ENCODE results near the gene GSPT2. TPM values are rescaled to one million over a fixed set of nuclear protein-coding genes. Genes with fewer than 3 reads are reported as not detected.

The GSPT2 gene
- total RNA-seq, 1 experiment from 2014 or later = 15.7 TPM

DNA sequence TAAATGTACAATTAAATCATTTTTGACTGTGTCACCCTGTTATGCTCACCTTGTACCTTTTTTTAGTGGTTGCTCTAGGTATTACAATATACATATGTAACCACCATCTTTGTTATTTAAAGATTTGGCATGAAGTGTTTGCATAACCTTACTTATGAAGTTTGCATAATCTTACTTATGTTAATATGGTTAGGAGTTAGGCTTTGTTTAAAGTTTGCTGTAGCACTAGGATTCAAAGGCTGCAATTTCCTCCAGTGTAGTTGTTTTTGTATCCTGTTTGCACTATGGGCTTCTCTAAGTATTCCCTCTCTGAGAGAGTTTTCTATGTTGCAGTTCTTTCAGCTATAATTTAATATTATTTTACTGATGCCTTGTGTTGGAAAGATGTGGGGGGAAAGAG, 15.0 kb upstream of the GSPT2 start:
- Histone ChIP-seq H3K9me3 (ENCODE audit: control insufficient read depth, insufficient read depth, low read depth, low read length) (no peaks in the 10 kb centered on the region), H3K4me3 (ENCODE audit: low read depth in 2 of 2, low read length in 2 of 2) (no peak overlapping the region), H3K27me3 (ENCODE audit: control insufficient read depth, insufficient read depth, low read length) (no peaks in the 10 kb centered on the region; the same call in 1 of the 2 replicates), H3K4me1 (ENCODE audit: control insufficient read depth, insufficient read depth, low read length) (no peaks in the 10 kb centered on the region), H3K27ac (ENCODE audit: low read length) (no peak overlapping the region), H3K36me3 (ENCODE audit: control insufficient read depth, insufficient read depth, low read length) (no peaks in the 10 kb centered on the region)
- no peak for ATAC-seq
- ChIA-PET POLR2A (no interaction called here), CTCF (no interaction called here)
- intact Hi-C loops (cut with micrococcal nuclease; ENCODE audit: unreplicated experiment) = no loop called here
- no peak for DNase-seq (ENCODE audit: low read depth, low spot score)
- TF ChIP-seq SIN3A (IDR thresholded peaks at IDR 0.05; ENCODE audit: borderline replicate concordance, insufficient read depth, low read depth, low read length) (no peak), POLR2AphosphoS5 (IDR thresholded peaks at IDR 0.05; ENCODE audit: low read depth, low read length) (no peak), TCF7L2 (IDR thresholded peaks at IDR 0.05; ENCODE audit: low read depth, low read length) (no peak), CTCF (IDR thresholded peaks at IDR 0.05) (no peak), REST (IDR thresholded peaks at IDR 0.05; ENCODE audit: insufficient read depth in 1 of 2, low read depth in 2 of 2, low read length in 1 of 2) (no peak)
- no TSS peak for BruUV-seq (replicated peaks)
- in situ Hi-C loops (cut with HindIII; ENCODE audit: low pct_unique_long_range_greater_than_20kb, low sequenced_read_pairs) = no loop called here

GRCh38 chrX:51737091-51737490, 6.2 kb upstream of the GSPT2 start:
- TF ChIP-seq CTCF (IDR thresholded peaks at IDR 0.05) (no peak), REST (IDR thresholded peaks at IDR 0.05; ENCODE audit: insufficient read depth in 1 of 2, low read depth in 2 of 2, low read length in 1 of 2) (no peak), POLR2AphosphoS5 (IDR thresholded peaks at IDR 0.05; ENCODE audit: low read depth, low read length) (no peak), SIN3A (IDR thresholded peaks at IDR 0.05; ENCODE audit: borderline replicate concordance, insufficient read depth, low read depth, low read length) (no peak), TCF7L2 (IDR thresholded peaks at IDR 0.05; ENCODE audit: low read depth, low read length) (no peak)
- Histone ChIP-seq H3K4me1 (ENCODE audit: control insufficient read depth, insufficient read depth, low read length) (no peaks in the 10 kb centered on the region), H3K9me3 (ENCODE audit: control insufficient read depth, insufficient read depth, low read depth, low read length) (no peaks in the 10 kb centered on the region), H3K4me3 (ENCODE audit: low read depth in 2 of 2, low read length in 2 of 2) (no peak overlapping the region), H3K27me3 (ENCODE audit: control insufficient read depth, insufficient read depth, low read length) (peaks cover 6% of the 10 kb centered on the region), H3K36me3 (ENCODE audit: control insufficient read depth, insufficient read depth, low read length) (no peaks in the 10 kb centered on the region), H3K27ac (ENCODE audit: low read length) (no peak overlapping the region)
- BruUV-seq (replicated peaks) = no TSS peak
- intact Hi-C loops (cut with micrococcal nuclease; ENCODE audit: unreplicated experiment) (no loop called here), in situ Hi-C loops (cut with HindIII; ENCODE audit: low pct_unique_long_range_greater_than_20kb, low sequenced_read_pairs) (no loop called here)
- DNase-seq (ENCODE audit: low read depth, low spot score) (no peak), ATAC-seq (no peak)
- ChIA-PET POLR2A (no interaction called here), CTCF (no interaction called here)
